Measurements from ENCODE around the gene EFCAB10. TPM values are rescaled to one million over a fixed set of nuclear protein-coding genes. Genes with fewer than 3 reads are reported as not detected.

Gene EFCAB10
- polyA plus RNA-seq, 1 donor from 2014 or later: not detected

GRCh38 chr7:105590793-105591192 lies 9.5 kb upstream of the EFCAB10 start:
- no peaks in the 10 kb centered on the region for H3K9me3 ChIP-seq (ENCODE audit: low read length)
- H3K36me3 ChIP-seq (ENCODE audit: insufficient read depth, low read length): no peaks in the 10 kb centered on the region
- no peaks in the 10 kb centered on the region for H4K20me1 ChIP-seq (ENCODE audit: insufficient read depth)
- no peak overlapping the region for H3K4me3 ChIP-seq (ENCODE audit: low read length)
- no peak overlapping the region for H3K9ac ChIP-seq (ENCODE audit: low read length)
- H3K27me3 ChIP-seq (ENCODE audit: insufficient read depth, low read depth, low read length): no peaks in the 10 kb centered on the region
- no peak overlapping the region for H3K27ac ChIP-seq (ENCODE audit: low read length)
- no peaks in the 10 kb centered on the region for H3K9me2 ChIP-seq (ENCODE audit: insufficient read depth, low read length)
- no peak overlapping the region for H3K4me2 ChIP-seq (ENCODE audit: low read length)
- H3K79me2 ChIP-seq (replicated peaks; ENCODE audit: insufficient read depth, low read length): no peaks in the 10 kb centered on the region
- no peaks in the 10 kb centered on the region for H3F3A ChIP-seq (ENCODE audit: insufficient read depth, low read length, poor library complexity, severe bottlenecking)
- no peak overlapping the region for H2AFZ ChIP-seq (ENCODE audit: low read depth, low read length)
- TF ChIP-seq POLR2AphosphoS5 (IDR thresholded peaks at IDR 0.05) (no peak), CTCF (IDR thresholded peaks at IDR 0.05; ENCODE audit: poor library complexity, severe bottlenecking) (no peak), EZH2 (IDR thresholded peaks at IDR 0.05; ENCODE audit: borderline replicate concordance, insufficient read depth, low read length, poor library complexity, severe bottlenecking) (no peak)

- Histone ChIP-seq H3K4me2 (ENCODE audit: low read length) (no peak overlapping the region), H3K9ac (ENCODE audit: low read length) (no peak overlapping the region), H3K79me2 (replicated peaks; ENCODE audit: insufficient read depth, low read length) (no peaks in the 10 kb centered on the region), H3K4me3 (ENCODE audit: low read length) (no peak overlapping the region), H3K27ac (ENCODE audit: low read length) (no peak overlapping the region), H3K27me3 (ENCODE audit: insufficient read depth, low read depth, low read length) (no peaks in the 10 kb centered on the region), H3K9me2 (ENCODE audit: insufficient read depth, low read length) (no peaks in the 10 kb centered on the region), H3K9me3 (ENCODE audit: low read length) (no peaks in the 10 kb centered on the region), H4K20me1 (ENCODE audit: insufficient read depth) (no peaks in the 10 kb centered on the region), H3K36me3 (ENCODE audit: insufficient read depth, low read length) (no peaks in the 10 kb centered on the region), H3F3A (ENCODE audit: insufficient read depth, low read length, poor library complexity, severe bottlenecking) (no peaks in the 10 kb centered on the region), H2AFZ (ENCODE audit: low read depth, low read length) (no peak overlapping the region)
- TF ChIP-seq RAD21 (conservative IDR thresholded peaks at IDR 0.05): peak; percentile 73
- no peak for TF ChIP-seq POLR2AphosphoS5 (IDR thresholded peaks at IDR 0.05)
- TF ChIP-seq SMC3 (conservative IDR thresholded peaks at IDR 0.05; ENCODE audit: poor library complexity): peak; percentile 66
- peak; percentile 14 for TF ChIP-seq MXI1 (conservative IDR thresholded peaks at IDR 0.05; ENCODE audit: poor library complexity, severe bottlenecking)
- TF ChIP-seq REST (IDR thresholded peaks at IDR 0.05; ENCODE audit: borderline replicate concordance): no peak
- no peak for TF ChIP-seq EZH2 (IDR thresholded peaks at IDR 0.05; ENCODE audit: borderline replicate concordance, insufficient read depth, low read length, poor library complexity, severe bottlenecking)
- TF ChIP-seq CTCF (IDR thresholded peaks at IDR 0.05; ENCODE audit: poor library complexity, severe bottlenecking): peak; percentile 73
- TF ChIP-seq EP300 (conservative IDR thresholded peaks at IDR 0.05; ENCODE audit: poor library complexity, severe bottlenecking): no peak
- TF ChIP-seq TAF1 (IDR thresholded peaks at IDR 0.05; ENCODE audit: low read depth): no peak
These were observed 8.2 kb upstream of the EFCAB10 start for GRCh38 chr7:105589356-105590077.

All from neural cell (in vitro differentiated cells).